HG02973 (cell line): ENCODE results near the gene BTF3L4.
"Not testable (repeated sequence)": the region's sequence is repeated elsewhere in the genome, so short reads cannot be mapped to it uniquely, and the experiment has no call there.

ENCODE experiments used
- ATAC-seq: cut with Tn5 transposase; IDR thresholded peaks from one replicate; pipeline ENCODE4 v1.9.1; 2021; ENCODE audit warnings: moderate library complexity; ENCODE audit not compliant: unreplicated experiment

Gene BTF3L4

DNA sequence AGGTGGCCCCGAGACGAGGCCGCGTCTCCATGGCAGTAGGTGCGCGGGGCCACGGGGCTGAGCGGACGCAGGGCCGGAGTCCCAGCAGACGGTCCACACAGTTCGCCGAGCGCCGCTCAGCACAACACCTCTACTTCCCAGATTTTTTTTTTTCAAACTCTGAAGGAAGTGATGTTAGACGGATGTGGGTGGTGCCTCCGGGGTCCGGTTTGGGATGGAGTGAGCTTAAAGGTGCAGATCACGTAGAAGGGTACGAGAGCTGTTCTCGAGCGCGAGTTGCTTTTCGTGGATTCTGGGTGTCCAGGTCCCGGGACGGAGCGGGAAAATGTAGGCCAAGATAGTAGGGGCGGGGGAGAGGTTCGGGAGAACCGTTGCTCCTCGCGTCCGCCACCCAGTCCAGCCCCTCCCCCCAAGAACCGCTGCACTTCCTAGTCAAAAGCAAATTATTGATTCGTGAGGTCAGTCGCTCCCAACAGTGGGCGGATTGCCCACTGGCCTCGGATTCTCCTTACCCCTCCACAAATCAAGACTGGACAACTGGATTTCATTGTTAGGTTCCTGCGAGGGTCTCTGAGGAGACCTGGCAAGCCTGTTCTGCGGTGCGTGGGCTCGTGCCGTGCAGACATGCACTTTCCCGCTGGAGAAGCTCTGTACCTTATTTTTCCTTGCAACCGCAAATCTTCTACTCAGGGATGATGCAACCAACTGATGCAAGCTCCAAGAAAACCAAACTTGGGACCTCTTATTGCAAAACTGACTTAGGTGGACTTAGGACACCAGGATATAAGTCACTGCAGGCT lies 829 bp upstream of the BTF3L4 start, which contains the start of gene TXNDC12:
Gene TXNDC12 (minus strand): TSS at position 126 of the 800 bp plus-strand sequence. CDS start 95 bp downstream, at position 31.
- peak; percentile 33 for ATAC-seq

DNA sequence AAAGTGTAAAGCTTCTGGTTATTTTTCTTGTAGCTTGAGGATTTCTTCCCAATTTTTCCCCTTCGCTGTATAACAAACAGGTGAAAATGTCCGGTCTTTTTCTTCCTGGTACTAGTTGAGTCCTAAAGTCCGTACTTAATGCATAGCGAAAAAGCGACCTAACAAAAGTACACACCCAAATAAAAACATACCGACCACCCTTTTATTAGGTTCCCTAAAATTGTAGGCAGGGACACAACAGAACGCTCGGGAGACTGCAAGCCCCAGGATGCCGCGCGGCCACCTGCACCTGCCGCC lies 281 bp upstream of the BTF3L4 start:
- no peak for ATAC-seq

DNA sequence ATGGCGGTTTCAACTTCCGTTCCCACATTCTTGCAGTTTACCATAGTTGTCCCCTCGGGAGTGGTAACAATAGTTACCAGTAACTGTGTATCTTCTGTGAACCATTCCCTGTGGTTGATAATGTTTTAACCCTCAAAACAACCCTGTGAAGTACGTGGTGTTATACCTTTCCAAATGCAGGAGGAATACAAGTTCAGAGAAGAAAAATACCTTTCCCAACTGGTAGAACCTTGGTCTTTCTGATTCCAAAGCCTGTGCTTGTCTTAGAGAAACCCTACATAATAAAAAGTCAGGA lies 789 bp downstream of the BTF3L4 start:
- no peak for ATAC-seq

DNA sequence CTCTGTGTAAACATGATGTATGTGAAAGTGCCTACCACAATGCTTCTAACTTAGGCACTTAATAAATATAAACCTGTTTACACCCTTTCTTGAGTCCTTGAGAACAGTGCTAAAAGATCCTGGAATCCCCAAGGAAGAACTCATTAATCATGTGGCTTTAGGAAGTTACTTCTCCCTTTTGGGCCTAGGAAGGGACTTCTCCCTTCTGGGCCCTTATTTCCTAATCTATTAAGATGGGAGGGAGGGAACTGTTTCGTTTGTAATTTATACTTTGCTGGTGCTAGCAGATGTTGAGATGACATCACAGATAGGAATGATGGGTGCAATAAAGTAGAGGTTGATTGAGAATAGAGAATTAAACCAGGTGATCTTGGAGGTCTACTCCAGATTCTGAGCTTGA lies 1.2 kb downstream of the BTF3L4 start:
- no peak for ATAC-seq

DNA sequence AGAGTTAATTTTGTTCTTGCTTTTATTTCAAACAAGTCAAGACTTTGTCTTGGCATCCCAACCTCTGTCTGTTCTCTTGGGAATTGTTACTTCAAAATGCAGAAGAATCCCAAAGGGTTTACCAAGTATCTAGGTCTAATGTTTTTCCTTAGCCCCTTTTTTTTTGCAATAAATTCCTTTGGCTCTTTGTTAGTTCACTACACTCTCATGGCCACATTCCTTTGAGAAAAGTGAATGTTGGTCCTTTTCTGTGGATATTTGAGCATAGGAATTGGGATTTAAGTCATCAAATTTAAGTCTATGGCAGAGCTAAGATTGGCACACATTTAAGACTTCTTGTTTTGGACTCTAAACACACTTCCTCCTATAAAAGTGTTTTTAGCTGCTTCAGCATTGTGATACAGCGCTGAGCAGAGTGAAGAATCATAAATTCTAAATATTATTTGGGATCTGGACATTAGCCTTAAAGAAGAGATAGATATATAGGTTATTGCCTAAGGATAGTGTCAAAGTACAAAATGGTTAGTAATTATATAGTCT lies 1.9 kb downstream of the BTF3L4 start:
- no peak for ATAC-seq

DNA sequence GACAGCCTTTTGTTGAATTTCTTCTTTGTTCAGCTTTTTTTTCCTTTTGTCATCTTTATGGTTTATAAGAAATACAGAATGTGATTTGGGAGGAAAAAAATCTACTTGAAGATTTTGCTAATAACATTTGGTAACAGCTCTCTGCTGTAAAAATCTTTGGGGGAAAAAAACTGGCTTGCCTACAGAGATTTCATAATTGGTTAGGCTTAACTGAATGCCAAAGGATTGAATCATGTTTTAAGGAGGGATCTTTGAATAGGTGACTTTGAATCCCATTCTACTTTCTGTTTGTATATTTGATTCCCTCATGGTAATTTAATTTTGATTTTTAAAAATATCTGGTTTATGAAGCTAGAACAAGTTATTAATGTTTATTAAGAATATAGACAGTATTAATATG lies 3.2 kb downstream of the BTF3L4 start:
- no peak for ATAC-seq

DNA sequence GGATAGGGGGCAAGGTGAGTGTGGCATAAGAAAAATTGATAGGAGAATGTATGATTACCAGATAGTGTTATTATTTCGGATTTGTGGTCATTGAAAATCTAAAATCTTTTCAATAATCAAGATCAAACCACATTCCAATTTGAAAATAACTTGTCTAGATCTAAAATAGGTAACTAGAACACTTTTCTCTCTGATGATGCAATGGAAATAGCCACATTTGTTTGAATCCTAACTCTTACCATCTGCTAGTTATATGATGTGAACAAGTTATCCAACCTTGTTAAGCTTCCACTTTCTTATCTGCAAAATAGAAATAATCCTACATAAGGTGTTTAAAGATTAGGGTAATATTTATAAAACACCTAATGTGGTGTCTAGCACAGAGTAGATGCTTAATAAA lies 3.8 kb downstream of the BTF3L4 start:
- no peak for ATAC-seq

DNA sequence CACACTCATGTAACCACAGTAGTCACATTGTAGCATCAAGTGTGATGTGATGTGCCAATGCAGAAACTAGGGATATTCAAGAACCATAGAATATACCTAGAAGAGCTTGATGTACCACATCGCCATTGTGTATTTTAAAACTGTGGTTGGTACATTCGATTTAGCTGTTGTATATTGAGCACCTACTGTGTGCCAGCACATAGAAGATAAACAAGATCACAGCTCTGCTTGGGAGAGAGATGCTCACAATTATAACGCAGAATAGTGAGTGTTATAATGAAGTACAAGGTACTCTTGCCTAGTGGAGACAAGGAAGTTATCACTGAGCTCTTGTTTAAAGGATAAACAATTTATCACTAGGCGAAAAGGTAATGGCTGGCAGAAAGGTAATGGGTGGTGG lies 4.7 kb downstream of the BTF3L4 start:
- ATAC-seq: no peak

DNA sequence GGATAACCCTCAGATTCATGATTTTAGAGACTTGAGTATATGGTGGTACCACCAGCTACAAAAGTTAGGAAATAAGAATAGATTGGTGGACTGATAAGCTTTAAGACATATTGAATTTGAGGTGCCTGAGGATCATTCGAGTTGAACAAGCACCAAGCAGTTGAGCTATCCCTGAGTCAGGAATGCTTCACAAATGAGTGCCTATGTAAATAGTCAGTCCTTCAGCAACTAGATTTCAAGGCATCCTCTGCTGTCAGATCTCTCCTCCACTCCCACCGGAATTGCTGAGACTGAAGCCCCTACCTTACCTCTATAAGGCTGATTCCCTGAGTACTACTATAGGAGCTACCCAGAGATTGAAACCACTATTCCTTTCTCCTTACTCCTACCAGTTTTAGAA lies 7.1 kb downstream of the BTF3L4 start:
- no peak for ATAC-seq

DNA sequence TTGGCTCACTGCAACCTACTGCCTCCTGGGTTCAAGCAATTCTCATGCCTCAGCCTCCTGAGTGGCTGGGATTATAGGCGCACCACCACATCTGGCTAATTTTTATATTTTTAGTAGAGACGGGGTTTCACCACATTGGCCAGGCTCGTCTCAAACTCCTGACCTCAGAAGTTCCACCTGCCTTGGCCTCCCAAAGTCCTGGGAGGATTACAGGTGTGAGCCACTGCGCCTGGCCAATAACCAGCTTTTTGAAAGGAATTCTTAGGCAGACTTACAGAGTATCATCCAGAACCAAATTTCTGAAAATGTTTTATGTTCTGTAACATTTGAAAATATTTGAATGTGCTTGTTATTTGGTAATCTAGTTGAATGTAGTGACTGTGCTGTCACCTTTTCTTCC lies 14.6 kb downstream of the BTF3L4 start:
- ATAC-seq: no peak

DNA sequence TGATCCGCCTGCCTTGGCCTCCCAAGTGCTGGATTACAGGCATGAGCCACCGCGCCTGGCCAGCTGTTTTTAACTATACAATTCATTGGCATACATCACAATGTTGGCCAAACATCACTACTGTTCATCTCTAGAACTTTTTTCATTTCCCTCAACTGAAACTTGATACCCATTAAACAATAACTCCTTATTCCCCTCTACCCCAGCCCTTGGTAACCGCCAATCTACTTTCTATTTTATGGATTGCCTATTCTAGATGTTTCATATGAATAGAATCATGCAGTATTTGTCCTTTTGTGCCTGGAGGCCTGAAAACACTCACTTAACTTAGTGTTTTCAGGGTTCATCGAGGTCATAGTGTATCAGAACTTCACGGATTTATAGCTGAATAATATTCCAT lies 16.2 kb downstream of the BTF3L4 start:
- ATAC-seq: no peak

DNA sequence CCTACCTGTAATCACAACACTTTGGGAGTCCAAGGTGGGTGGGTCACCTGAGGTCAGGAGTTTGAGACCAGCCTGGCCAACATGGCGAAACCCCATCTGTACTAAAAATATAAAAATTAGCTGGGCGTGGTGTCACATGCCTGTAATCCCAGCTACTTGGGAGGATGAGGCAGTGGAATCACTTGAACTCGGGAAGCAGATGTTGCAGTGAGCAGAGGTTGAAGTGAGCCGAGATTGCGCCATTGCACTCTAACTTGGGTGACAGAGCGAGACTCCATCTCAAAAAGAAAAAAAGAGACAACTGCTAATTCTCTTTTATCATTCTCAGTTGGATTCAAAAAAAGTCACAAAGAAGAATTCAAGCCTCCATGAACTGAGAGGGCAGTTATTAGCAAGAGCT lies 21.2 kb downstream of the BTF3L4 start:
- not testable (repeated sequence) for ATAC-seq

DNA sequence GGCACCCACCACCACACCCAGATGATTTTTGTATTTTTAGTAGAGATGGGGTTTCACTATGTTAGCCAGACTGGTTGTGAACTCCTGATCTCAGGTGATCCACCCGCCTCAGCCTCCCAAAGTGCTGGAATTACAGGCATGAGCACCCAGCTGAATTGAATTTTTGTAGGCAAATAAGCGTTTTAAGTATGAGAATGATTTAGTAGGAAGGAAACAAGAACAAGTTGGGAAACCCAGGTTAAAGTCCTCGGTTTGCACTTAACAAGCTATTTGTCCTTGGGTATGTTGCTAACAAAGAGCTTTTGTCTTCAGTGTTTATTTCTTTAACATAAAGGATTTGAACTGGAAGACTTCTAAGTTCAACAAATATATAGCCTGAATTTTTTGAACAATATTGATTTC lies 23.9 kb downstream of the BTF3L4 start:
- ATAC-seq: no peak

DNA sequence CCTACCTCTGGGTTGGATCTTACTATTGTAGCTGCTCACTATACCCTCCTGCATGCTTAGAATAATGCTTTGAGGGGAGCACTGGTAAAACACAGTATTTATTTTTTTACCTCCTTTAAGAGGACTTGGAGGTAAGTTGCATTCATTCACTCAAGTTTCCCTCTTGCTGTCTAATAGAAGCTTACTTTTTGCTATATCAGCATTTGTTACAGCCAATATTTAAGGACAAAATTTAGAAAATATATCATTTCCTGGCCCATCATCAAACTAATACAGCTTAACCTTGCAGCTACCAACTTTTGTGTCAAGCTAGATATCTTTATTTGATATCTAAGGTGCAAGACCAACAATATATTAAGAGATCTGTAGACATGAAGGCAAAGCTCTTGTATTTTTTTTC lies 31.8 kb downstream of the BTF3L4 start:
- not testable (repeated sequence) for ATAC-seq

DNA sequence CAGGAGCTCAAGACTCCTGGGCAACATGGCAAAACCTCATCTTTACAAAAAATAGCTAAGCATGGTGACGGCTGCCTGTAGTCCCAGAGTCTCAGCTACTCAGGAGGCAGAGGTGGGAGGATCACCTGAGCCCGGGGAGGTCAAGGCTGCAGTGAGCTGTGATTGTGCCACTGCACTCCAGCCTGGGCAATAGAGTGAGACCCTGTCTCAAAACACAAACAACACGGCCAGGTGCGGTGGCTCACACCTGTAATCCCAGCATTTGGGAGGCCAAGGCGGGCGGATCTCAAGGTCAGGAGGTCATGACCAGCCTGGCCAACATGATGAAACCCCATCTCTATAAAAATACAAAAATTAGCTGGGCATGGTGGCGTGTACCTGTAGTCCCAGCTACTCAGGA lies 38.2 kb downstream of the BTF3L4 start:
- ATAC-seq: not testable (repeated sequence)

DNA sequence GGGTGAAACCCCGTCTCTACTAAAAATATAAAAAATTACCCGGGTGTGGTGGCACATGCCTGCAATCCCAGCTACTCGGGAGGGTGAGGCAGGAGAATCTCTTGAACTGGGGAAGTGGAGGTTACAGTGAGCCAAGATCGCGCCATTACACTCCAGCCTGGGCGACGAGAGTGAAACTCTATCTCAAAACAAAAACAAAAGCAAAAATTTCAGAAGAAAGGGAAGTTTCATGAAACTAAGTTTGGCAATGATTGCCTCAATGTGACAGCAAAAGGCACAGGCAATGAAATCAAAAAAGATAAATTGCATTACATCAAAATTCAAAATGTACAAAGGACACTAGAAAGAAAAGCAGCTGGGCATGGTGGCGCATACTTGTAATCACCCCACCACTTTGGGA lies 40.1 kb downstream of the BTF3L4 start:
- no peak for ATAC-seq

DNA sequence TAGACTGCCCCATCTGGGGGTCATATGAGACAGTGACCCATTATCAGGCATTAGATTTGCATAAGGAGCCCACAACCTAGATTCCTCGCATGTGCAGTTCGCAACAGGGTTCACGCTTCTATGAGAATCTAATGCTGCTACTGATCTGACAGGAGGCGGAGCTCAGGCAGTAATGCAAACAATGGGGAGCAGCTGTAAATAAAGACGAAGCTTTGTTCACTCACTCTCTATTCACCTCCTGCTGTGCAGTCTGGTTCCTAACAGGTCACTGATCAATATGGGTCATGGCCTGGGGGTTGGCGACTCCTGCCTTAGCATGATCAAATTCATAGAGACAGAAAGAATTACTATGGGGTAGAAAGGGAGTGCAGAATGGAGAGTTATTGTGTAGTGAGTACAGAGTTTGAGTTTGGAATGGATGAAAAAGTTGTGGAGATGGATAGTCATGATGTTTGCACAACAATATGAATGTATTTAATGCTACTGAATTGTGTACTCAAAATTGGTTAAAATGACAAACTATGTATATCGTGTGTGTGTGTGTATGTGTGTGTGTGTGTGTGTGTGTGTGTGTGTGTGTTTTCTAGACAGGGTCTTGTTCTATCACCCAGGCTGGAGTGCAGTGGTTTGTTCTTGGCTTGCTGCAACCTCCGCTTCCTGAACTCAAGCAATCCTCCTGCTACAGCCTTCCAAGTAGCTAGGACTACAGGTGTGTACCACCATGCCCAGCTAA lies 42.2 kb downstream of the BTF3L4 start:
- no peak for ATAC-seq

DNA sequence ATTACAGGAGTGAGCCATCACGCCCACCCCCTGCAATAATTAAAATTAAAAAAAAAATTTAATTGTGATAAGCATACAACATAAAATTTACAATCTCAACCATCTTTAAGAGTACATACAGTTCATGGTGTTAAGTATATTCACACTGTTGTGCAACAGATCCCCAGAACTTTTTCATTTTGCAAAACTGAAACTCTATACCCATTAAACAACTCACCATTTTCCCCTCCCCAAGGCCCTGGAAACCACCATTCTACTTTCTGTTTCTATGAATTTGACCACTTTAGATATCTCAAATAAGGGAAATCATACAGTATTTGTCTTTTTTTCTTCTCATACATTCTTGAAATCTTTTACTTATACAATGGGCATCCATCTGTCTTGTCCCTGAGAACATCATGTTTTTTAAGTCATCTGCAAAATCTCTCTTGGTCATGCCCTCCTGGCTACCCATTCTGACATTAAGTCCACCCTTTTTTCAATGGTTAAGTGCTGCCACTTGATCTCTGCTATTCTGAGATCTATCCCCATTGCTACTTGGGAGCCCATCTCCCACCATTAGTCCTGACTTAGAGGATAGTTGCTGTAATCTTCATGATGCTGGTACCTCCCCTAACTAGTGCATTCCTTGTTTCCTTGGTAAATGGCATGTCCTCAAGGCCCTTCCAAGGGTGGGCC lies 46.4 kb downstream of the BTF3L4 start:
- no peak for ATAC-seq

DNA sequence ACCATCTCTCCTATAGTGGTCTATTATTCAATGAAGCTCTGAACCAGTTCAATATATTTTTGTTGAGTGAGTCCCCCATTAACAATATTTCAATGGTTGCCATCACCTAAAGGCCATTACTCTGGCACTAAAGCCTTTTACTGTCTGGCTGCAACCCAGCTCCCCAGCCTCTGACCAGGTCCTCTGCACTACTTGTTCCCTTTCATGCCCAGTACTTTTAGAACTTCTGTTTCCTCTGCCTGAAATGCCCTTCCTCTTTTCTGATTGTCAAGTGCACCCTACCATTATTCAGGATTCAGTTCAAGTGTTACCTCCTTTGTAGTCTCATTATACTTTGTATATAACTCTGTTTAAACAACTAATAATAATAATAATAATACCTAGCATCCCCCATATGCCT lies 55.4 kb downstream of the BTF3L4 start:
- no peak for ATAC-seq

DNA sequence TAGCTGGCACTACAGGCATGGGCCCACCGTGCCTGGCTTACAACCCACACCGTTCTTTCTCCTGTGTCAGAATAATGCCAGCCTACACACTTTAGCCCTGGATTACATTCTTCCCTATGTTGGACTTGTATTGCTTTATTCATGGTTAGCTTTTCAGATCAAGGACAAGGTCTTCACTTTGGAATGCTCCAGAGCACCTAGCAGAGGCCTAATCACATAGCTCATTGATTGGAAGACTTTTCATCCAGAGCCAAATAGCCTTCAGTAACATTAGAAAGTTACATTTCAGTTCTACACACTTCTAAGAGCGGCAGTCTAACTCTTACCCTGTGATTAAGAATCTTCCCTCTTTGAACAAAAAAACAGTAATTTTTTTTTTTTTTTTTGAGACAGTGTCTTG lies 56.4 kb downstream of the BTF3L4 start:
- no peak for ATAC-seq

DNA sequence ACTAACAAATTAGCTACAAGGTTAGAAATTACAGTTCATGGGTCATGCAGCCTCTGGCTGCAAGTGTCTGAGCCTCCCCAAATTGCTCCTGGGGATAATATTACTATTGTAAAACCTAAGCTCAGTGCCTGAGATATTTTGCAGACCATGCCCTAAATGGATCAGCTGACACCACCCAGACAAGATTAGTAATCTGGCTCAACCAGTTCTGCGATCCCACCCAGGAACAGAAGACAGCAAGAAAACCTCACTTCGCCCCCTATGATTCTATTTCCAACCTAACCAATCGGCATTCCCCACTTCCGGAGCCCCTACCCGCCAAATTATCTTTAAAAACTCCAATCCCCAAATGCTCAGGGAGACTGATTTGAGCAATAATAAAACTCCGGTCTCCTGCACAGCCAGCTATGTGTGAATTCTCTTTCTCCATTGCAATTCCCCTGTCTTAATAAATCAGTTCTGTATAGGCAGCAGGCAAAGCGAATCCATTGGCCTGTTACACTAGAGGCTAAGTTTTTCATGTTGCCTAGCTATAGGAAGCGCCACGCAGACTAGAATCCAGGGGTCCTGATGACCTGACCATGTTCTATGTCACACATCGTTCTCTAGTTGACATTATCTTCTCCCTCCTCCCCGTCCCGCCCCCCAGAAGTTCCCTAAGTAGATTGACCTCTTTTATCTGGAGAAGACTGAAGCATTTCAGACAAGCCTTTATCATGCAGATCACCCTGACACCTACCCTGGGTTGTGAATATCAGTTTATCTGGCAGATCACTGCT lies 63.4 kb downstream of the BTF3L4 start:
- no peak for ATAC-seq
